HEK293T (cell line): Measurements from ENCODE around the gene TM9SF4.
"Not testable (repeated sequence)": the region's sequence is repeated elsewhere in the genome, so short reads cannot be mapped to it uniquely, and the experiment has no call there.

Source experiments
- CTCF ChIA-PET: fragments of 350-600 bp; formaldehyde crosslinking; extraction: SDS; loops from one replicate; lab custom pipeline; 2021; ENCODE audit warnings: antibody characterized with exemption, inconsistent platforms; lab: Yijun Ruan, JAX
- POLR2A ChIA-PET: fragments of 350-600 bp; formaldehyde crosslinking; extraction: SDS; loops from one replicate; lab custom pipeline; 2020; ENCODE audit warnings: antibody characterized with exemption, inconsistent platforms; lab: Yijun Ruan, JAX
- DNase-seq: peaks from one replicate; pipeline ENCODE4 v3.0.0; 2012; ENCODE audit warnings: mixed read lengths; ENCODE audit errors: extremely low spot score
- ARNT ChIP-seq: fragments of 450-650 bp; IDR thresholded peaks from 2 replicates; pipeline ENCODE4 v1.6.1; 2017; ENCODE audit warnings: mild to moderate bottlenecking
- BHLHE40 ChIP-seq: fragments of 450-650 bp; IDR thresholded peaks from 2 replicates; pipeline ENCODE4 v1.6.1; 2016; ENCODE audit warnings: mild to moderate bottlenecking, moderate library complexity, borderline replicate concordance
- CTBP1 ChIP-seq: fragments of 450-650 bp; IDR thresholded peaks from 2 replicates; pipeline ENCODE4 v1.6.1; 2016; ENCODE audit warnings: borderline replicate concordance
- ELF4 ChIP-seq: fragments of 450-650 bp; IDR thresholded peaks from 2 replicates; pipeline ENCODE4 v1.6.1; 2017; ENCODE audit warnings: antibody characterized with exemption
- FOXA1 ChIP-seq: fragments of 450-650 bp; IDR thresholded peaks from 2 replicates; pipeline ENCODE4 v1.6.1; 2016; ENCODE audit warnings: mild to moderate bottlenecking
- FOXK2 ChIP-seq: fragments of 450-650 bp; IDR thresholded peaks from 2 replicates; pipeline ENCODE4 v1.6.1; 2016; ENCODE audit warnings: mild to moderate bottlenecking
- FOXM1 ChIP-seq: fragments of 450-650 bp; IDR thresholded peaks from 2 replicates; pipeline ENCODE4 v1.6.1; 2017; ENCODE audit warnings: mild to moderate bottlenecking, borderline replicate concordance
- HDGF ChIP-seq: fragments of 450-650 bp; IDR thresholded peaks from 2 replicates; pipeline ENCODE4 v1.6.1; 2017; ENCODE audit warnings: antibody characterized with exemption, borderline replicate concordance
- L3MBTL2 ChIP-seq: fragments of 450-650 bp; conservative IDR thresholded peaks from 2 replicates; pipeline ENCODE4 v1.6.1; 2016; ENCODE audit warnings: mild to moderate bottlenecking
- LEF1 ChIP-seq: fragments of 450-650 bp; IDR thresholded peaks from 2 replicates; pipeline ENCODE4 v1.6.1; 2017; ENCODE audit warnings: mild to moderate bottlenecking, borderline replicate concordance
- NFRKB ChIP-seq: fragments of 450-650 bp; IDR thresholded peaks from 2 replicates; pipeline ENCODE4 v1.6.1; 2016; ENCODE audit warnings: mild to moderate bottlenecking, moderate library complexity
- SP1 ChIP-seq: fragments of 450-650 bp; IDR thresholded peaks from 2 replicates; pipeline ENCODE4 v1.6.1; 2017
- SUZ12 ChIP-seq: fragments of 450-650 bp; IDR thresholded peaks from 2 replicates; pipeline ENCODE4 v1.6.1; 2016; ENCODE audit warnings: mild to moderate bottlenecking
- TARDBP ChIP-seq: fragments of 450-650 bp; IDR thresholded peaks from 2 replicates; pipeline ENCODE4 v1.6.1; 2016
- ZNF384 ChIP-seq: fragments of 450-650 bp; IDR thresholded peaks from 2 replicates; pipeline ENCODE4 v1.6.1; 2016
- TF ChIP-seq, protein P1 (sequence below): fragments of 450-650 bp; IDR thresholded peaks from 2 replicates; pipeline ENCODE4 v1.6.1; 2016

TM9SF4 gene

DNA sequence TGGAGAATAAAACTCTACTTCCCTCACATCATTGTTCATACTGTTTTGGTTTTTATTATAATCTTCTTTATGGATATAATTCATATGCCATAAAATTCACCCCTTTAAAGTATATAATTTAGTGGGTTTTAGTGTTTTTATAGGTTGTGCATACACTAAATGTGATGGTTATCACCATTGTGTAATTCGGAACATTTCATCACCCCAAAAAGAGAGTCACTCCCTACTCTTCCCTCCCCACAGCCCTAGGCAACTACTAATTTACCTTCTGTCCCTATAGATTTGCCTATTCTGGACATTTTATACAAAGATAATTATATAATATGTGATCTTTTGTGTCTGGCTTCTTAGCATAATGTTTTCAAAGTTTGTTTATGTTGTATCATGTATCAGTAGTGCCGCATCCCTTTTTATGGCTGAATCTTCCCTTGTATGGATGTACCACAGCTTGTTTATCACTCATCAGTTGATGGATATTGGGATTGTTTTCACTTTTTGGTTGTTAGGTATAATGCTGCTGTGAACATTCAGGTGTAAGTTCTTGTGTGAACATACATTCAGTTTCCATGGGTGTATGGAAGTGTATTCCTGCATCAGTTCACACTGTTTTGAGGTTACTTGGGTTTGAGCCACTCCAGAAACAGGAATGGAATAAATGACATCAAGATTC lies 4.2 kb downstream of the TM9SF4 start:
- CTCF ChIA-PET: no interaction called here
- TF ChIP-seq FOXM1 (no peak), SP1 (no peak)
- no peak for DNase-seq
- POLR2A ChIA-PET: no interaction called here

DNA sequence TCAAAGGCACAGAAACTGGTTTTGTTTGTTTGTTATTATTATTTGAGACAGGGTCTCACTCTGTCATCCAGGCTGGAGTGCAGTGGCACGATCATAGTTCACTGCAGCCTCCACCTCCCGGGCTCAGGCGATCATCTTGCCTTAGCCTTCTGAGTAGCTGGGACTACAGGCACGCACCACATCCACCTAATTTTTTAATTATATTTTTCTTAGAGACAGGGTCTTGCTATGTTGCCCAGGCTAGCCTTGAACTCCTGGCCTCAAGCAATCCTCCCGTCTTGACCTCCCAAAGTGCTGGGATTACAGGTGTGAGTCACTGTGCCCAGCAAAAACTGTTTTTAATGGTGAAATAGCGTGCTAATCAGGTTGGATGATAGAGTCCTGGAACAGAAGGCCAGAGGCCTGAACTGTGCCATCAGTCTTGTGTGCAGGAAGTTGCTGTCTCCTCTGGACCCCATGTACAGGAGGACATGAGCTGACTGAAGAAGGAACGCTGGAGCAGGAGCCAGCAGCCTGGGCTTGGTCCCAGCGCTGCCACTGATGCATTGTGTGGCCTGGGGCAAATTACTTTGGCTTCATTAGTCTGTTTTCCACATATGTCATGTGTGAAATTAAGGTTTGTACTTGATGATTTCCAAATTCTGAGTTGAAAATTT lies 4.9 kb downstream of the TM9SF4 start:
- TF ChIP-seq L3MBTL2: no peak
- TF ChIP-seq FOXM1: no peak
- CTCF ChIA-PET: no interaction called here
- no peak for DNase-seq
- POLR2A ChIA-PET: no interaction called here

DNA sequence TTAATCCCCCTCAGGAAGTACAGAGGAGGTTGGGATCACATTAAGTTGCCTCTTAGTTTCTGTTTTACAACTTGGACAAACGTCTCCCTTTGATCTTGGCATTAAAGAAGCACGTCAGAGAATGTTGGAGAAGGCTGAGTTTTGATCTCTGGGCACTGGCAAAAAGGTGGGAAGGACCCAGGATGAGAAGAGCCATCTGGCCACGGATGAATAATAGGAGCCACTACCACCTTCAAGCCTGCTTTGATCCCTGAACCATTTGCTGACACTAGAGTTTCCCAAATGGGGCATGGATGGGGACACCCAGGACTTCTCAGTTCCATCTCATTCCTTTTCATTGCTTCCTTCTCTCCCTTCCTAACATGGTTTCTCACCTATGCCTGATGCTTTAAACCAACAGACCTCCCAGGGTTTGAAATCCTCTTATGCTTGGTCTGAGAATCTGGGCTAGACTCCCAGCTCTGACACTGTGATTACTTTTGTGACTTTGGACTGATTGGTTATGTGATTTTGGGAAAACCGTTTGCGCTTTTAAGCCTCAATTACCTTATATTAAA lies 5.8 kb downstream of the TM9SF4 start:
- ChIA-PET POLR2A (no interaction called here), CTCF (no interaction called here)
- no peak for TF ChIP-seq ZNF384
- TF ChIP-seq ELF4: no peak
- no peak for TF ChIP-seq BHLHE40
- no peak for TF ChIP-seq TARDBP
- TF ChIP-seq, protein P1, sequence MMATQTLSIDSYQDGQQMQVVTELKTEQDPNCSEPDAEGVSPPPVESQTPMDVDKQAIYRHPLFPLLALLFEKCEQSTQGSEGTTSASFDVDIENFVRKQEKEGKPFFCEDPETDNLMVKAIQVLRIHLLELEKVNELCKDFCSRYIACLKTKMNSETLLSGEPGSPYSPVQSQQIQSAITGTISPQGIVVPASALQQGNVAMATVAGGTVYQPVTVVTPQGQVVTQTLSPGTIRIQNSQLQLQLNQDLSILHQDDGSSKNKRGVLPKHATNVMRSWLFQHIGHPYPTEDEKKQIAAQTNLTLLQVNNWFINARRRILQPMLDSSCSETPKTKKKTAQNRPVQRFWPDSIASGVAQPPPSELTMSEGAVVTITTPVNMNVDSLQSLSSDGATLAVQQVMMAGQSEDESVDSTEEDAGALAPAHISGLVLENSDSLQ: no peak
- TF ChIP-seq HDGF: no peak
- no peak for TF ChIP-seq FOXK2
- TF ChIP-seq ARNT: no peak
- TF ChIP-seq CTBP1: no peak
- TF ChIP-seq SP1: no peak
- TF ChIP-seq NFRKB: no peak
- TF ChIP-seq L3MBTL2: no peak
- TF ChIP-seq SUZ12: no peak
- TF ChIP-seq LEF1: no peak
- TF ChIP-seq FOXM1: no peak
- TF ChIP-seq FOXA1: no peak

DNA sequence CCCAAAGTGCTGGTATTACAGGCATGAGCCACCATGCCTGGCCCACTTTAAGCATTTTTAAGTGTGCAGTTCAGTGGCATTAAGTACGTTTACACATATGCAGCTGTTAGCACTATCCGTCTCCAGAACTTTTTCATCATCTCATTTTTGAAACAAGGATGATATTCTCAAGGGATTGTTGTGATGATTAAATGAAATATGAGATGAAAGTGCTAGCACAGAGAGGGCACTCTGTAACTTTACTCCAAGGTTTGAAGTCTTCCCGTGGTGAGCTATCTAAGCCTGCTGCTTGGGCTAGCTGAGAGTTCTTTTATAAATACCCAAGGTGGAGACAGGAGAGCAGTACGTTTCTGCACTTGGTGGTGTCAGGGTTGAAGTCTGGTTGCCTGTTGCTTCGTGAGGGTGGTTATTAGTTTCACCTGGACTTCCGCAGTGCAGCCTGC lies 6.6 kb downstream of the TM9SF4 start:
- CTCF ChIA-PET: interaction anchor here (0.5 to 0.8 kb wide), 3 partner anchors 16 to 236 kb away, joined by 3 read pairs; no protein-coding TSS in a partner anchor
- TF ChIP-seq LEF1 (no peak), NFRKB (no peak), FOXA1 (no peak), ELF4 (no peak), SP1 (no peak), HDGF (no peak), FOXM1 (no peak), FOXK2 (no peak), L3MBTL2 (no peak), CTBP1 (no peak), BHLHE40 (no peak), ZNF384 (no peak), TARDBP (no peak), SUZ12 (no peak), ARNT (no peak)
- TF ChIP-seq, protein P1: no peak
- POLR2A ChIA-PET: no interaction called here
- DNase-seq: no peak

More for the DNA sequence above, 5.8 kb downstream of the TM9SF4 start:
- no peak for DNase-seq

DNA sequence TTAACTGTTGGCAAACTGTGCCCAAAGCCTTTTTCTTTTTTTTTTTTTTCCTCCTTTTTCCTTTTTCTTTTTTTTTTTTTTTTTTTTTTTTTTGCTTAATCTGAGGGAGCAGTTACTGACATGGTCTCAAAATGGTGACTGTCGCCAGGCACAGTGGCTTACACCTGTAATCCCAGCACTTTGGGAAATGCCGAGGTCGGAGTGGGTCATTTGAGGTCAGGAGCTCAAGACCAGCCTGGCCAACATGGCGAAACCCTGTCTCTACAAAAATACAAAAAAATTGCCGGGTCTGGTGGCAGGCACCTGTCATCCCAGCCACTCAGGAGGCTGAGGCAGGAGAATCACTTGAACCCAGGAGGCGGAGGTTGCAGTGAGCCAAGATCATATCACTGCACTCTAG lies 7.3 kb downstream of the TM9SF4 start:
- CTCF ChIA-PET: interaction anchor here (0.5 to 1.0 kb wide), 5 partner anchors 11 to 270 kb away, joined by 3 read pairs; no protein-coding TSS in a partner anchor
- POLR2A ChIA-PET, DNase-seq: not testable (repeated sequence)

DNA sequence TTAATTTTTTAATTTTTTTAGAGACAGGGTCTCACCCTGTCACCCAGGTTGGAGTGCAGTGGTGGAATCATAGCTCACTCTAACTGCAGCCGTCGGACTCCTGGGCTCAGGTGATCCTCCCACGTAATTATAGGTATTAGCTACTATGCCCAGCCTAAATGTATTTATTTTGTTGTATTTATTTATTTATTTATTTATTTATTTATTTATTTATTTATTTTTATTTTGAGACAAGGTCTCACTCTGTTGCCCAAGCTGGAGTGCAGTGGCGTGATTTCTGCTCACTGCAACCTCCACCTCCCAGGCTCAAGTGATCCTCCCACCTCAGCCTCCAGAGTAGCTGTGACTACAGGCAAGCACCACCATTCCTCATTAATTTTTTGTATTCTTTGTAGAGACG lies 8.9 kb downstream of the TM9SF4 start:
- DNase-seq, CTCF ChIA-PET, POLR2A ChIA-PET: not testable (repeated sequence)

DNA sequence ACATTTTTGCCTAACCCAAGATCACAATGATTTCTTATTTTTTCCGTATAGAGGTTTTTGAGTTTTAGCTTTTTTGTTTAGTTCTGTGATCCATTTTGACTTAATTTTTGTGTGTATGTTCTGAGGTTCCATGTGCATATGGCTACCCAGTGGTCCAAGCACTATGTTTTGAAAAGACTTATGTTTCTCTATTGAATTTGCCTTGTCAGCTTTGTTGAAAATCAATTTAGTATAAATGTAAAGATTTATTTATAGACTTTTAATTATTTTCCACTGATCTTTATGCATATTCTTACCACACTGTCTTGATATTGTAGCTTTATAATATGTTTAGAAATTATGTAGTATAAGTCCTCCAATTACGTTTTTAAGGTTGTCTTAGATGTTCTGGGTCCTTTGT lies 10.2 kb downstream of the TM9SF4 start:
- ChIA-PET POLR2A (interaction anchor here (1.5 kb wide), 1 partner anchor 10 kb away, joined by 4 read pairs; the partner anchor contains the start of gene TM9SF4), CTCF (no interaction called here)
- TF ChIP-seq, protein P1: no peak
- no peak for TF ChIP-seq L3MBTL2
- TF ChIP-seq TARDBP: no peak
- TF ChIP-seq ELF4: no peak
- no peak for TF ChIP-seq BHLHE40
- TF ChIP-seq LEF1: no peak
- no peak for TF ChIP-seq CTBP1
- TF ChIP-seq SUZ12: no peak
- TF ChIP-seq FOXM1: no peak
- TF ChIP-seq HDGF: no peak
- no peak for TF ChIP-seq ARNT
- TF ChIP-seq ZNF384: no peak
- no peak for TF ChIP-seq NFRKB
- no peak for TF ChIP-seq SP1
- no peak for TF ChIP-seq FOXA1
- DNase-seq: no peak

DNA sequence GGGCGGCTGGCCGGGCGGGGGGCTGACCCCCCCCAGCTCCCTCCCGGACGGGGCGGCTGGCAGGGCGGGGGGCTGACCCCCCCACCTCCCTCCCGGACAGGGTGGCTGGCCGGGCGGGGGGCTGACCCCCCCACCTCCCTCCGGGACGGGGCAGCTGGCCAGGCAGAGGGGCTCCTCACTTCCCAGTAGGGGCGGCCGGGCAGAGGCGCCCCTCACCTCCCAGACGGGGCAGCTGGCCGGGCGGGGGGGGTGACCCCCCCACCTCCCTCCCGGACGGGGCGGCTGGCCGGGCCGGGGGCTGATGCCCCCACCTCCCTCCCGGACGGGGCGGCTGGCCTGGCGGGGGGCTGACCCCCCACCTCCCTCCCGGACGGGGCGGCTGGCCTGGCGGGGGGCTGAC lies 12.4 kb downstream of the TM9SF4 start:
- DNase-seq, POLR2A ChIA-PET, CTCF ChIA-PET: not testable (repeated sequence)
